NCI-H2196 (cell line): ENCODE measurements around the gene CRYBG1.
"Not testable (repeated sequence)": the region's sequence is repeated elsewhere in the genome, so short reads cannot be mapped to it uniquely, and the experiment has no call there.

Source experiments
- DNase-seq: peaks from one replicate; lab custom pipeline; 2025; ENCODE audit not compliant: unreplicated experiment; lab: John Stamatoyannopoulos, UW

The CRYBG1 gene

GRCh38 chr6:106495014-106495413 lies 134.5 kb downstream of the CRYBG1 start:
- no peak for DNase-seq

GRCh38 chr6:106496823-106497222 lies 136.3 kb downstream of the CRYBG1 start:
- DNase-seq: no peak

GRCh38 chr6:106501960-106502371 lies 141.4 kb downstream of the CRYBG1 start:
- DNase-seq: no peak

- DNase-seq: no peak
These were observed 142.0 kb downstream of the CRYBG1 start for GRCh38 chr6:106502559-106502958.

GRCh38 chr6:106508277-106508676 lies 147.8 kb downstream of the CRYBG1 start:
- no peak for DNase-seq

- no peak for DNase-seq
These were observed 148.3 kb downstream of the CRYBG1 start for GRCh38 chr6:106508834-106509233.

- no peak for DNase-seq
These were observed 149.0 kb downstream of the CRYBG1 start for GRCh38 chr6:106509420-106510089.

- peak; percentile 57 for DNase-seq
These were observed 149.8 kb downstream of the CRYBG1 start for GRCh38 chr6:106510090-106510970.

GRCh38 chr6:106511288-106512047 lies 151.0 kb downstream of the CRYBG1 start:
- no peak for DNase-seq

- peak; percentile 62 for DNase-seq
These were observed 151.8 kb downstream of the CRYBG1 start for GRCh38 chr6:106512048-106512967.

- DNase-seq: no peak
These were observed 152.6 kb downstream of the CRYBG1 start for GRCh38 chr6:106512968-106513574.

- no peak for DNase-seq
These were observed 153.5 kb downstream of the CRYBG1 start for GRCh38 chr6:106513808-106514582.

- DNase-seq: no peak
These were observed 154.0 kb downstream of the CRYBG1 start for GRCh38 chr6:106514583-106514885.

- DNase-seq: not testable (repeated sequence)
These were observed 155.1 kb downstream of the CRYBG1 start for GRCh38 chr6:106515582-106515981.

- DNase-seq: no peak
These were observed 156.1 kb downstream of the CRYBG1 start for GRCh38 chr6:106516616-106517015.

GRCh38 chr6:106517706-106518105 lies 157.2 kb downstream of the CRYBG1 start:
- no peak for DNase-seq

- DNase-seq: no peak
These were observed 158.2 kb downstream of the CRYBG1 start for GRCh38 chr6:106518748-106519147.

- no peak for DNase-seq
These were observed 159.2 kb downstream of the CRYBG1 start for GRCh38 chr6:106519460-106520394.
